Activated B cell treated with CpG ODN at 0.5 μM for 24 hours (primary cell): ENCODE results near the gene CBFA2T3. TPM values are rescaled to one million over a fixed set of nuclear protein-coding genes. Genes with fewer than 3 reads are reported as not detected.

Source experiments
- ATAC-seq: fragments of 200-7000 bp; cut with Tn5 transposase; one replicate; pipeline ENCODE4 v1.10.0; 2021; ENCODE audit warnings: low read depth, mild to moderate bottlenecking, moderate library complexity
- CTCF ChIA-PET: fragments of 350-600 bp; sonication (Branson Sonifier 250); formaldehyde crosslinking; loops from one replicate; lab custom pipeline; 2021; ENCODE audit warnings: antibody characterized with exemption; lab: Charles Lee
- POLR2A ChIA-PET: fragments of 350-600 bp; sonication (Branson Sonifier 250); formaldehyde crosslinking; loops from one replicate; lab custom pipeline; 2021; ENCODE audit warnings: antibody characterized with exemption; lab: Charles Lee
- DNase-seq: peaks from one replicate; pipeline ENCODE4 v3.0.0; 2022
- H3K27ac Mint-ChIP-seq: one replicate; pipeline ENCODE4 v1.8.0; 2020; ENCODE audit warnings: mixed read lengths
- H3K27me3 Mint-ChIP-seq: one replicate; pipeline ENCODE4 v1.8.0; 2021; ENCODE audit warnings: mixed read lengths
- H3K36me3 Mint-ChIP-seq: one replicate; pipeline ENCODE4 v1.8.0; 2021; ENCODE audit warnings: low read depth, mixed read lengths
- H3K4me1 Mint-ChIP-seq: one replicate; pipeline ENCODE4 v1.8.0; 2021; ENCODE audit warnings: mixed read lengths
- H3K4me3 Mint-ChIP-seq: one replicate; pipeline ENCODE4 v1.8.0; 2020; ENCODE audit warnings: mild to moderate bottlenecking, mixed read lengths
- H3K9me3 Mint-ChIP-seq: one replicate; pipeline ENCODE4 v1.8.0; 2020; ENCODE audit warnings: mixed read lengths
- intact Hi-C: fragments of 100-400 bp; cut with micrococcal nuclease; formaldehyde crosslinking; loops from one replicate; pipeline ENCODE4 v1.15.1; 2024
- total RNA-seq: library from RNA; stranded (reverse); gene quantifications from 2 replicates; pipeline ENCODE4 v1.2.3, GENCODE V29; 2022
- TF ChIP-seq, protein P1 (sequence below): fragments of 200-600 bp; IDR thresholded peaks from one replicate; pipeline ENCODE4 v1.8.0; 2022; ENCODE audit warnings: antibody characterized with exemption, mild to moderate bottlenecking

The CBFA2T3 gene
- total RNA-seq, 1 donor from 2014 or later, result 63.3 TPM

DNA sequence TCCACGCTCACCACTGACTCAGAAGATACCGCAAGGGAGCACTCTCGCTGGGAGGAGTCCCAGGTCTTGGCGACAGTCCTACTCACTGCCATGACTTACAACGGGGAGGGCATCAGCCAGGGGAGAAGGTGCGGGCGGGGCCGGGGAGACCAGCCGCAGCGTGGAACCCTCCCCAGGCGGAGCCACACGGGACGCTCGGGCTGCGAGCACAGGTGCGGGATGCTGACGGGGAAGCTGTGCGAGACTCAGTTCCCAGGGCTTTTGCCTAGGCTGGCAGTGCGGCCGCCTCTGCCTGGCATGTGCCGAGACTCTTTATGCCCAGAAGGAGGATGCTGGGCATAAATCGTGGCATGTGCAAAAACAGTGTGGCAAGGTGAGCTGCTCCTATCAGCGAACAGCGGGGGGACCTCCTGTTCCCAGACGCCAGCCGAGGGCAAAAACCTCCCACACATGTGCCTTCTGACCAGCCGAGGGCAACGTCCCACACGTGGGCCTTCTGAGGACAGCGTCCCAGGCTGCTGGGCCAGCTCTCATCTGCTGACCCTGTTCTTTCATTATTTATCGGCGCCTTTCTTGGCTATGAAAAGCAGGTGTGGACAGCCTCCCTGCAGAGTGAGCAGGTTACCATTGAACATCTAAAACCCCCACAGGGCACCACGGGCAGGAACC is 126.3 kb downstream of the CBFA2T3 start:
- intact Hi-C loops, result no loop called here

DNA sequence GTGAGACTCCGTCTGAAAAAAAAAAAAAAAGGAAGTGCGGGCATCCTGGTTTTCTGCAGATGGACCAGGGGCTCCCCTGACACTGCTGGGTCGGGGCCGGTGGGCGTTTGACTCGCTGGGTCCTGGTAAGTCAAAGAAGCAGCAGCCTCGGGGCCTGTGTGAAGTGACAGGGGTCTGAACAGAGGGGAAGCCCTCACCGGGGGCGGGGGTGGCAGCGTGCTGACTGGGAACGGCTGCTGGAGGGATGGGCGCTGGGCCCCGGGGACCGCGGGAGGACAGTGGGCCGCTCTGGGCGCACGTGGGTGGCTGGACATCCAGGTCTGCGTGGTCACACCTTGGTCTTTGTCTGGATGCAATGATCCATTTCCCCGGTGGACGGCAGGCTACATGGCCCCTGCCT is 128.4 kb downstream of the CBFA2T3 start:
- H3K27me3 Mint-ChIP-seq, result no peaks in the 10 kb centered on the region
- intact Hi-C loops, result no loop called here
- H3K9me3 Mint-ChIP-seq, result no peaks in the 10 kb centered on the region
- no peak overlapping the region for H3K4me3 Mint-ChIP-seq
- ChIA-PET POLR2A (no interaction called here), CTCF (no interaction called here)
- H3K36me3 Mint-ChIP-seq, result peaks cover 16% of the 10 kb centered on the region
- ATAC-seq (no peak), DNase-seq (no peak)
- H3K27ac Mint-ChIP-seq, result no peak overlapping the region
- TF ChIP-seq, protein P1, sequence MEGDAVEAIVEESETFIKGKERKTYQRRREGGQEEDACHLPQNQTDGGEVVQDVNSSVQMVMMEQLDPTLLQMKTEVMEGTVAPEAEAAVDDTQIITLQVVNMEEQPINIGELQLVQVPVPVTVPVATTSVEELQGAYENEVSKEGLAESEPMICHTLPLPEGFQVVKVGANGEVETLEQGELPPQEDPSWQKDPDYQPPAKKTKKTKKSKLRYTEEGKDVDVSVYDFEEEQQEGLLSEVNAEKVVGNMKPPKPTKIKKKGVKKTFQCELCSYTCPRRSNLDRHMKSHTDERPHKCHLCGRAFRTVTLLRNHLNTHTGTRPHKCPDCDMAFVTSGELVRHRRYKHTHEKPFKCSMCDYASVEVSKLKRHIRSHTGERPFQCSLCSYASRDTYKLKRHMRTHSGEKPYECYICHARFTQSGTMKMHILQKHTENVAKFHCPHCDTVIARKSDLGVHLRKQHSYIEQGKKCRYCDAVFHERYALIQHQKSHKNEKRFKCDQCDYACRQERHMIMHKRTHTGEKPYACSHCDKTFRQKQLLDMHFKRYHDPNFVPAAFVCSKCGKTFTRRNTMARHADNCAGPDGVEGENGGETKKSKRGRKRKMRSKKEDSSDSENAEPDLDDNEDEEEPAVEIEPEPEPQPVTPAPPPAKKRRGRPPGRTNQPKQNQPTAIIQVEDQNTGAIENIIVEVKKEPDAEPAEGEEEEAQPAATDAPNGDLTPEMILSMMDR, result no peak
- H3K4me1 Mint-ChIP-seq, result peaks cover 2% of the 10 kb centered on the region

More for the DNA sequence above, 126.3 kb downstream of the CBFA2T3 start:
- H3K27ac Mint-ChIP-seq, result no peak overlapping the region
- peaks cover 15% of the 10 kb centered on the region for H3K4me1 Mint-ChIP-seq
- peaks cover 16% of the 10 kb centered on the region for H3K36me3 Mint-ChIP-seq
- DNase-seq, result no peak
- no peak for ATAC-seq
- TF ChIP-seq, protein P1, result no peak
- no peaks in the 10 kb centered on the region for H3K27me3 Mint-ChIP-seq
- ChIA-PET POLR2A (no interaction called here), CTCF (interaction anchor here (0.8 kb wide), 1 partner anchor 113 kb away, joined by 3 read pairs; no protein-coding TSS in a partner anchor)
- no peak overlapping the region for H3K4me3 Mint-ChIP-seq
- no peaks in the 10 kb centered on the region for H3K9me3 Mint-ChIP-seq

DNA sequence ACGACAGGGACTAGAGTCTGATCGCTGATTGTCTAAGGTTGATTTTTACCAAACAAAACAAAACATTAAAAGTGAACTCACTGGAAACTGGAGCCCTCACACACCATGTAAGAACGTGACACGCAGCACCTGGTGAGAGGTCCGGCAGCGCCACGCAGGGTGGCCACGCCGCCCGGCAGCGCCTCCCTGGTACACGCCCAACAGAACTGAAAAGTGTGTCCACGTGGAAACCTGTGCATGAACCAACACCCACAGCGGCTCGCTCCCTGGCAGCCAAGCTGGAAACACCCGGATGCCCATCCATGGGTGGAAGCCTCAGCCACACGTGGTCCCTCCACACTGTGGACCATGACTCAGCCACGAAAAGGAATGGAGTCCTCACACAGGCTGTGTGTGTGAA is 129.4 kb downstream of the CBFA2T3 start:
- no peak for ATAC-seq
- ChIA-PET CTCF (no interaction called here), POLR2A (no interaction called here)
- peaks cover 22% of the 10 kb centered on the region for H3K36me3 Mint-ChIP-seq
- no peak overlapping the region for H3K27ac Mint-ChIP-seq
- H3K27me3 Mint-ChIP-seq, result no peaks in the 10 kb centered on the region
- peaks cover 2% of the 10 kb centered on the region for H3K4me1 Mint-ChIP-seq
- DNase-seq, result no peak
- intact Hi-C loops, result no loop called here
- TF ChIP-seq, protein P1, result no peak
- no peak overlapping the region for H3K4me3 Mint-ChIP-seq
- no peaks in the 10 kb centered on the region for H3K9me3 Mint-ChIP-seq

DNA sequence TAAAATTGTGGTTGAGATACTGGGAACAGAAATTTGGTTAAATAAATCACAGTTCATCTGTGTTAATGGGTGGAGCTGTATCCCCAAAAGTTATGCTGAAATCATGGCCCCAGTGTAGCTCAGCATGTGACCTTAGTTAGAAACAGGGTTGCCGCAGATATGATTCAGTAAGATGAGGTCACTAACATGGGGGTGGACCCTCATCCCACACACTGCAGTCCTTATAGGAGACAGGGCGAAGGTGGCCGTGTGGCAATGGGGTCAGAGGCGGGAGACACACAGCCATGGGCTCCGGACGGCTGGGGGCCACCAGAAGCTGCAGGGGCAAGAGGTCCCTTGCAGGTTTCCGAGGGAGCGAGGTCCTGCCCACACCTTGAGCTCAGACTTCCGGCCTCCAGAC is 130.9 kb downstream of the CBFA2T3 start:
- DNase-seq (no peak), ATAC-seq (no peak)
- intact Hi-C loops, result no loop called here
- ChIA-PET CTCF (no interaction called here), POLR2A (interaction anchor here (0.6 kb wide), 1 partner anchor 34 kb away, joined by 3 read pairs; the partner anchor contains the start of gene APRT)
- peaks cover 4% of the 10 kb centered on the region for H3K4me1 Mint-ChIP-seq
- H3K4me3 Mint-ChIP-seq, result no peak overlapping the region
- H3K9me3 Mint-ChIP-seq, result no peaks in the 10 kb centered on the region
- no peak overlapping the region for H3K27ac Mint-ChIP-seq
- peaks cover 20% of the 10 kb centered on the region for H3K36me3 Mint-ChIP-seq
- no peaks in the 10 kb centered on the region for H3K27me3 Mint-ChIP-seq
- TF ChIP-seq, protein P1, result no peak

DNA sequence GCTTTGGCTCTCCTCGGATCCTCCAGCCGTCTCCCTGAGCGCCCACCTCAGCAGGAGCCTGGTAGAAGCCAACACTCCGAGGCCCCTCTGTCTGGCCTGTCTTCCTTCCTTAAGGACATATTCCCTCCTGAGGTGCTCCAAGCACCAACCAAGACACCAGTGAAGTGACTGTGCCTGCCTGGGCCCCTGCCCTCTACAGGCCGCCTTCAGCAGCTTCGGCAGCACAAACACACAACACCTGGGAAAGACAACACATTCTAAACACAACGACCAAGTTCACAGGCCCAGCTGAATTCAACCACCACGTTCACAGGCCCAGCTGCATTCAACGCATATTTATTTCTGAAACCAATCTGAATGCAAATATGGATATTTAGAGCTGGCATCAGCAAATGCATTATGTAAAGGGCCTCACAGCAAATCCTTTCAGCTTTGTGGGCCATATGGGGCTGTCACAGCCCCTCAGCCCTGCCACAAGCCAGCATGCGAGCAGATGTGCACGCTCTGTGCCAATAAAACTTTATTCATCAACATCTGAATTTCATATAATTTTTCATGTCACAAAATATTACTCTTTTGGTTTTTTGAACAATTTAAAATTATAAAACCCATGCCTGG is 132.5 kb downstream of the CBFA2T3 start:
- Mint-ChIP-seq H3K4me1 (peaks cover 4% of the 10 kb centered on the region), H3K9me3 (no peaks in the 10 kb centered on the region), H3K27ac (no peak overlapping the region), H3K27me3 (no peaks in the 10 kb centered on the region), H3K4me3 (no peak overlapping the region), H3K36me3 (peaks cover 20% of the 10 kb centered on the region)
- CTCF ChIA-PET, result no interaction called here
- TF ChIP-seq, protein P1, result no peak
- no peak for ATAC-seq
- DNase-seq, result no peak
- POLR2A ChIA-PET, result no interaction called here
- intact Hi-C loops, result no loop called here
